ENCODE results near the gene TNIK. TPM values are rescaled to one million over a fixed set of nuclear protein-coding genes. Genes with fewer than 3 reads are reported as not detected.

Gene TNIK
- total and polyA plus RNA-seq, 4 donors = 3.7 to 9.8 (median 5.2) TPM

DNA sequence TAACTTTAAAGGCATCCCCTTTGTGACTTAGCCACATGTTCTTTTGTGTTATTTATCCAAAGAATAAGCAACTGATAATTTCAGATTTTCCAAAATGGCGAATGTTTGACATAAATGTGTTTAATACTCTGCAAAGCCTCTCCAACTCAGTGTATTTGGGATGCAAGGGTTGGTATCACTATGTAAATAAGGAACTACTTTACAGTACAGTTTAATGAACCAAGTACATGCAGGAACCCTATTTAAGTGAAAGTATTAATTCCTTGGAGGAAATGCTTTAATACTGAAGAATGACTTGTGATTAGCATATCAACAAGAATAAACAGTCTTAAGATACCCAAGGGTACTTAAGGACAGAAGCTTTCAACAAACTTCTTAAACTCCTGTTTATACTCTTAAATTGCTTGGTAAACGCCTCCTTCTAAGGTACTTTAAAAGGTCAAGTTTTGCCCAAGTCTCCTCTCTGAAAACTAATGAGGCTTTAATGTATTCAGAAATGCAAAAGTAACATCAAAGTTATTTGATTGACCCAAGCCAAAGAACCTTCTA lies 107.7 kb downstream of the TNIK start (continued):
- TF ChIP-seq HNF4G (IDR thresholded peaks at IDR 0.05) = no peak
- TF ChIP-seq SP1 (IDR thresholded peaks at IDR 0.05) = no peak
- no peak for TF ChIP-seq FOXA1 (IDR thresholded peaks at IDR 0.05)
- no peak for TF ChIP-seq NR2F2 (IDR thresholded peaks at IDR 0.05)
- TF ChIP-seq HNF4A (conservative IDR thresholded peaks at IDR 0.05) = no peak
- TF ChIP-seq, protein P1, sequence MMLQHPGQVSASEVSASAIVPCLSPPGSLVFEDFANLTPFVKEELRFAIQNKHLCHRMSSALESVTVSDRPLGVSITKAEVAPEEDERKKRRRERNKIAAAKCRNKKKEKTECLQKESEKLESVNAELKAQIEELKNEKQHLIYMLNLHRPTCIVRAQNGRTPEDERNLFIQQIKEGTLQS (IDR thresholded peaks at IDR 0.05) = no peak
- no peak for TF ChIP-seq FOXA2 (IDR thresholded peaks at IDR 0.05)
- TF ChIP-seq GABPA (IDR thresholded peaks at IDR 0.05 in 1 of 2, conservative IDR thresholded peaks at IDR 0.05 in 1 of 2) = no peak
- TF ChIP-seq TAF1 (conservative IDR thresholded peaks at IDR 0.05) = no peak

DNA sequence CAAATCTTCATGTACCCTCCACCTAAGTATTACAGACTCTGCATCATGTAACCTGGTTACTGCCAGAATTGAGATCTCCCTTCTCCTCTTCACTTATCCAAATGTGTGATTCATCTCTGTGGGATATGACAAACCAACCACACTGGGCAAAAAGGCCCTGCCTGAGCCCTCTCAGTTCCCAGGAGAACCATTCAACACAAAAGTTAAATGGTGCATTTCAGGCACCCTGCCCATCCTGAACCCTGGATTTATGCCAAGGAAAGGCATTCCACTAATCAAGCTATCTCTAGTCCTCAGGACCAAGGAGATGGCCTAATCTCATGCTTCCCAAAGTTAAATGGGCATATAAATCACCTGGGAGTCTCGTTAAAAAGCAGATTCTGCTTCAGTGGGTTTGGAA lies 108.5 kb downstream of the TNIK start:
- TF ChIP-seq NR2F2 (IDR thresholded peaks at IDR 0.05) (no peak), SP1 (IDR thresholded peaks at IDR 0.05) (no peak), JUND (IDR thresholded peaks at IDR 0.05) (no peak), TAF1 (conservative IDR thresholded peaks at IDR 0.05) (no peak)
- TF ChIP-seq, protein P2, sequence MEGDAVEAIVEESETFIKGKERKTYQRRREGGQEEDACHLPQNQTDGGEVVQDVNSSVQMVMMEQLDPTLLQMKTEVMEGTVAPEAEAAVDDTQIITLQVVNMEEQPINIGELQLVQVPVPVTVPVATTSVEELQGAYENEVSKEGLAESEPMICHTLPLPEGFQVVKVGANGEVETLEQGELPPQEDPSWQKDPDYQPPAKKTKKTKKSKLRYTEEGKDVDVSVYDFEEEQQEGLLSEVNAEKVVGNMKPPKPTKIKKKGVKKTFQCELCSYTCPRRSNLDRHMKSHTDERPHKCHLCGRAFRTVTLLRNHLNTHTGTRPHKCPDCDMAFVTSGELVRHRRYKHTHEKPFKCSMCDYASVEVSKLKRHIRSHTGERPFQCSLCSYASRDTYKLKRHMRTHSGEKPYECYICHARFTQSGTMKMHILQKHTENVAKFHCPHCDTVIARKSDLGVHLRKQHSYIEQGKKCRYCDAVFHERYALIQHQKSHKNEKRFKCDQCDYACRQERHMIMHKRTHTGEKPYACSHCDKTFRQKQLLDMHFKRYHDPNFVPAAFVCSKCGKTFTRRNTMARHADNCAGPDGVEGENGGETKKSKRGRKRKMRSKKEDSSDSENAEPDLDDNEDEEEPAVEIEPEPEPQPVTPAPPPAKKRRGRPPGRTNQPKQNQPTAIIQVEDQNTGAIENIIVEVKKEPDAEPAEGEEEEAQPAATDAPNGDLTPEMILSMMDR (IDR thresholded peaks at IDR 0.05; ENCODE audit: low read depth, low read length, missing input control) = no peak
- TF ChIP-seq, protein P1 (IDR thresholded peaks at IDR 0.05) = no peak
- DNase-seq (ENCODE audit: low spot score) = no peak
- no peak overlapping the region for H3K9ac ChIP-seq (ENCODE audit: low read depth in 1 of 2, low read length in 2 of 2)
- no peak overlapping the region for H3K4me3 ChIP-seq (ENCODE audit: low read depth in 1 of 3, low read length in 3 of 3)
- no peak overlapping the region for H3K27ac ChIP-seq (ENCODE audit: low read depth in 1 of 2, low read length in 2 of 2)
- 88% methylated on average over 1 of the region's 1 CpG for WGBS
- H3K36me3 ChIP-seq (ENCODE audit: control insufficient read depth in 4 of 4, insufficient read depth in 3 of 4, low read depth in 1 of 4, low read length in 3 of 4) = no peaks in the 10 kb centered on the region
- H3K27me3 ChIP-seq (ENCODE audit: control insufficient read depth in 4 of 4, insufficient read depth in 4 of 4, low read length in 3 of 4) = no peaks in the 10 kb centered on the region
- no peaks in the 10 kb centered on the region for H3K9me3 ChIP-seq (ENCODE audit: control insufficient read depth in 4 of 4, low read length in 3 of 4)
- peaks cover 9 to 15% (median 12%) of the 10 kb centered on the region in 4 donors for H3K4me1 ChIP-seq (ENCODE audit: control insufficient read depth in 4 of 4, insufficient read depth in 4 of 4, low read length in 3 of 4)

DNA sequence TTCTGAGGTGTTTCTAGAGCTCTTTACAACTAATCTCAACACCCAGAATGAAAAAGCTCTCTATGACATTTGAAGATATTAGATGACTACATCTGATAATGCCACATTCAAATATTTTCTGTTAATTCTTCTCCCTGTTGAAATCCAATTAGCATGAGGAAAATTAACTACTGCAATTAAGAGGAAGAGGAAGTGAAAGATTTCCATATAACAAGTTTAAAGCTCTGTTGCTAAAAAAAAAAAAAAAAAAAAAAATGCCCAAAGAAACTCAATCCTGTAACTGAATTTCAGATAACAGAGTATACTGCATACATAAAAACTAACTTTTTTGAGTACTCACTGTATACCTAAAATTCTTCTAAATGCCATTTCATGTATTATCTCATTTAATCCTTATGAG lies 109.8 kb downstream of the TNIK start:
- Histone ChIP-seq H3K4me3 (ENCODE audit: low read depth in 1 of 3, low read length in 3 of 3) (no peak overlapping the region), H3K36me3 (ENCODE audit: control insufficient read depth in 4 of 4, insufficient read depth in 3 of 4, low read depth in 1 of 4, low read length in 3 of 4) (no peaks in the 10 kb centered on the region), H3K9me3 (ENCODE audit: control insufficient read depth in 4 of 4, low read length in 3 of 4) (no peaks in the 10 kb centered on the region), H3K27me3 (ENCODE audit: control insufficient read depth in 4 of 4, insufficient read depth in 4 of 4, low read length in 3 of 4) (no peaks in the 10 kb centered on the region), H3K4me1 (ENCODE audit: control insufficient read depth in 4 of 4, insufficient read depth in 4 of 4, low read length in 3 of 4) (peaks cover 0 to 7% (median 3%) of the 10 kb centered on the region in 4 donors), H3K27ac (ENCODE audit: low read depth in 1 of 2, low read length in 2 of 2) (no peak overlapping the region), H3K9ac (ENCODE audit: low read depth in 1 of 2, low read length in 2 of 2) (no peak overlapping the region)
- DNase-seq (ENCODE audit: low spot score) = no peak
- TF ChIP-seq GABPA (IDR thresholded peaks at IDR 0.05 in 1 of 2, conservative IDR thresholded peaks at IDR 0.05 in 1 of 2) (no peak), JUND (IDR thresholded peaks at IDR 0.05) (no peak), FOXA2 (IDR thresholded peaks at IDR 0.05) (no peak), TAF1 (conservative IDR thresholded peaks at IDR 0.05) (no peak), SP1 (IDR thresholded peaks at IDR 0.05) (no peak), NR2F2 (IDR thresholded peaks at IDR 0.05) (no peak), RXRA (IDR thresholded peaks at IDR 0.05) (no peak), FOXA1 (IDR thresholded peaks at IDR 0.05) (no peak), HNF4G (IDR thresholded peaks at IDR 0.05) (no peak), RAD21 (IDR thresholded peaks at IDR 0.05) (no peak), EGR1 (IDR thresholded peaks at IDR 0.05; ENCODE audit: low read depth in 2 of 2) (no peak), HNF4A (conservative IDR thresholded peaks at IDR 0.05) (no peak)
- TF ChIP-seq, protein P1 (IDR thresholded peaks at IDR 0.05) = no peak
- TF ChIP-seq, protein P3, sequence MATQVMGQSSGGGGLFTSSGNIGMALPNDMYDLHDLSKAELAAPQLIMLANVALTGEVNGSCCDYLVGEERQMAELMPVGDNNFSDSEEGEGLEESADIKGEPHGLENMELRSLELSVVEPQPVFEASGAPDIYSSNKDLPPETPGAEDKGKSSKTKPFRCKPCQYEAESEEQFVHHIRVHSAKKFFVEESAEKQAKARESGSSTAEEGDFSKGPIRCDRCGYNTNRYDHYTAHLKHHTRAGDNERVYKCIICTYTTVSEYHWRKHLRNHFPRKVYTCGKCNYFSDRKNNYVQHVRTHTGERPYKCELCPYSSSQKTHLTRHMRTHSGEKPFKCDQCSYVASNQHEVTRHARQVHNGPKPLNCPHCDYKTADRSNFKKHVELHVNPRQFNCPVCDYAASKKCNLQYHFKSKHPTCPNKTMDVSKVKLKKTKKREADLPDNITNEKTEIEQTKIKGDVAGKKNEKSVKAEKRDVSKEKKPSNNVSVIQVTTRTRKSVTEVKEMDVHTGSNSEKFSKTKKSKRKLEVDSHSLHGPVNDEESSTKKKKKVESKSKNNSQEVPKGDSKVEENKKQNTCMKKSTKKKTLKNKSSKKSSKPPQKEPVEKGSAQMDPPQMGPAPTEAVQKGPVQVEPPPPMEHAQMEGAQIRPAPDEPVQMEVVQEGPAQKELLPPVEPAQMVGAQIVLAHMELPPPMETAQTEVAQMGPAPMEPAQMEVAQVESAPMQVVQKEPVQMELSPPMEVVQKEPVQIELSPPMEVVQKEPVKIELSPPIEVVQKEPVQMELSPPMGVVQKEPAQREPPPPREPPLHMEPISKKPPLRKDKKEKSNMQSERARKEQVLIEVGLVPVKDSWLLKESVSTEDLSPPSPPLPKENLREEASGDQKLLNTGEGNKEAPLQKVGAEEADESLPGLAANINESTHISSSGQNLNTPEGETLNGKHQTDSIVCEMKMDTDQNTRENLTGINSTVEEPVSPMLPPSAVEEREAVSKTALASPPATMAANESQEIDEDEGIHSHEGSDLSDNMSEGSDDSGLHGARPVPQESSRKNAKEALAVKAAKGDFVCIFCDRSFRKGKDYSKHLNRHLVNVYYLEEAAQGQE (IDR thresholded peaks at IDR 0.05) = no peak
- TF ChIP-seq, protein P4, sequence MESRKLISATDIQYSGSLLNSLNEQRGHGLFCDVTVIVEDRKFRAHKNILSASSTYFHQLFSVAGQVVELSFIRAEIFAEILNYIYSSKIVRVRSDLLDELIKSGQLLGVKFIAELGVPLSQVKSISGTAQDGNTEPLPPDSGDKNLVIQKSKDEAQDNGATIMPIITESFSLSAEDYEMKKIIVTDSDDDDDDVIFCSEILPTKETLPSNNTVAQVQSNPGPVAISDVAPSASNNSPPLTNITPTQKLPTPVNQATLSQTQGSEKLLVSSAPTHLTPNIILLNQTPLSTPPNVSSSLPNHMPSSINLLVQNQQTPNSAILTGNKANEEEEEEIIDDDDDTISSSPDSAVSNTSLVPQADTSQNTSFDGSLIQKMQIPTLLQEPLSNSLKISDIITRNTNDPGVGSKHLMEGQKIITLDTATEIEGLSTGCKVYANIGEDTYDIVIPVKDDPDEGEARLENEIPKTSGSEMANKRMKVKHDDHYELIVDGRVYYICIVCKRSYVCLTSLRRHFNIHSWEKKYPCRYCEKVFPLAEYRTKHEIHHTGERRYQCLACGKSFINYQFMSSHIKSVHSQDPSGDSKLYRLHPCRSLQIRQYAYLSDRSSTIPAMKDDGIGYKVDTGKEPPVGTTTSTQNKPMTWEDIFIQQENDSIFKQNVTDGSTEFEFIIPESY (IDR thresholded peaks at IDR 0.05) = no peak
- TF ChIP-seq, protein P2 (IDR thresholded peaks at IDR 0.05; ENCODE audit: low read depth, low read length, missing input control) = no peak
- TF ChIP-seq, protein P5, sequence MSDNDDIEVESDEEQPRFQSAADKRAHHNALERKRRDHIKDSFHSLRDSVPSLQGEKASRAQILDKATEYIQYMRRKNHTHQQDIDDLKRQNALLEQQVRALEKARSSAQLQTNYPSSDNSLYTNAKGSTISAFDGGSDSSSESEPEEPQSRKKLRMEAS (IDR thresholded peaks at IDR 0.05) = no peak
